HepG2 (cell line): ENCODE measurements around the gene PCIF1. TPM values are rescaled to one million over a fixed set of nuclear protein-coding genes. Genes with fewer than 3 reads are reported as not detected.

Experiments used
- BATF2 ChIP-seq: sonication (generic); formaldehyde crosslinking; IDR thresholded peaks from 2 replicates; pipeline ENCODE4 v1.8.0; 2022; ENCODE audit warnings: mild to moderate bottlenecking, missing genetic modification reagents, moderate library complexity
- E2F2 ChIP-seq: sonication (generic); formaldehyde crosslinking; IDR thresholded peaks from 2 replicates; pipeline ENCODE4 v1.4.0; 2020; ENCODE audit warnings: missing genetic modification reagents, borderline replicate concordance
- GATAD1 ChIP-seq: IDR thresholded peaks from 2 replicates; pipeline ENCODE4 v1.6.1; 2016; ENCODE audit warnings: missing genetic modification reagents, missing compliant biosample characterization
- HNRNPLL ChIP-seq: fragments of 200-400 bp; formaldehyde crosslinking; IDR thresholded peaks from 2 replicates; pipeline ENCODE4 v1.6.1; 2017; ENCODE audit warnings: mild to moderate bottlenecking, low read depth, low read length; ENCODE audit not compliant: poor library complexity, severe bottlenecking
- KDM5B ChIP-seq: sonication (generic); formaldehyde crosslinking; IDR thresholded peaks from 2 replicates; pipeline ENCODE4 v1.4.0; 2020; ENCODE audit warnings: missing genetic modification reagents, mild to moderate bottlenecking, borderline replicate concordance
- PCBP1 ChIP-seq: fragments of 200-400 bp; formaldehyde crosslinking; IDR thresholded peaks from 2 replicates; pipeline ENCODE4 v1.6.1; 2017; ENCODE audit warnings: mild to moderate bottlenecking, low read depth, low read length, borderline replicate concordance
- RERE ChIP-seq: IDR thresholded peaks from 2 replicates; pipeline ENCODE4 v1.6.1; 2016; ENCODE audit warnings: low read depth, missing genetic modification reagents, missing compliant biosample characterization
- SMAD3 ChIP-seq: sonication (generic); formaldehyde crosslinking; IDR thresholded peaks from 2 replicates; pipeline ENCODE4 v1.4.0; 2020; ENCODE audit warnings: missing genetic modification reagents
- THAP9 ChIP-seq: sonication (generic); formaldehyde crosslinking; IDR thresholded peaks from 2 replicates; pipeline ENCODE4; 2020; ENCODE audit warnings: missing genetic modification reagents, mild to moderate bottlenecking, borderline replicate concordance
- THRA ChIP-seq: sonication (generic); formaldehyde crosslinking; IDR thresholded peaks from 2 replicates; pipeline ENCODE4 v1.4.0; 2020; ENCODE audit warnings: missing genetic modification reagents, borderline replicate concordance
- ZBTB21 ChIP-seq: sonication (generic); formaldehyde crosslinking; IDR thresholded peaks from 2 replicates; pipeline ENCODE4 v1.4.0; 2020; ENCODE audit warnings: missing genetic modification reagents
- ZFX ChIP-seq: sonication (generic); formaldehyde crosslinking; IDR thresholded peaks from 2 replicates; pipeline ENCODE4 v1.4.0; 2020; ENCODE audit warnings: mild to moderate bottlenecking, low read depth, missing genetic modification reagents, moderate library complexity
- ZNF225 ChIP-seq: sonication (generic); formaldehyde crosslinking; IDR thresholded peaks from 2 replicates; pipeline ENCODE4 v1.4.0; 2020; ENCODE audit warnings: mild to moderate bottlenecking, missing genetic modification reagents
- ZNF317 ChIP-seq: sonication (generic); formaldehyde crosslinking; IDR thresholded peaks from 2 replicates; pipeline ENCODE4 v1.5.0; 2020; ENCODE audit warnings: mild to moderate bottlenecking, missing genetic modification reagents
- ZNF350 ChIP-seq: sonication (generic); formaldehyde crosslinking; IDR thresholded peaks from 2 replicates; pipeline ENCODE4 v1.4.0; 2020; ENCODE audit warnings: mild to moderate bottlenecking, low read depth, missing genetic modification reagents, borderline replicate concordance
- polyA plus RNA-seq, 8 experiments: library from polyadenylated mRNA; depleted of rRNA in 3 of 8; stranded (reverse) in 7 of 8; unstranded in 1 of 8; fragments of >200 nt; fragmentation: Illumina TruSeq in 4 of 8; extraction: Trizol in 4 of 8; gene quantifications; 2 replicates each; pipeline versions ENCODE4 v1.2.1 to v1.2.3, GENCODE V29; 2011 to 2016; ENCODE audit warnings: low read depth in 4 of 8, missing spikeins in 1 of 8, mixed read lengths in 1 of 8; ENCODE audit not compliant: insufficient read depth in 1 of 8
- total RNA-seq, 5 experiments: library from RNA; depleted of rRNA; stranded (reverse); fragments of >200 nt; fragmentation: Illumina TruSeq; extraction: Trizol; gene quantifications; 2 replicates each; pipeline ENCODE4 v1.2.3, GENCODE V29; 2016; ENCODE audit warnings: low read depth in 1 of 5

PCIF1 gene
- total and polyA plus RNA-seq, 2 of the 13 experiments (the other 11 are each of a cell fraction or from before 2014, with no cell fraction given), result 20.9 to 24.4 TPM

GRCh38 chr20:45904583-45905504 is 29.6 kb upstream of the PCIF1 start (continued):
- TF ChIP-seq ZNF225 (peak; percentile 24; the same call in 1 of the 2 replicates), THAP9 (CRISPR knock-in tag) (peak; percentile 41; the same call in 1 of the 2 replicates), GATAD1 (CRISPR knock-in tag) (no peak), ZNF317 (CRISPR knock-in tag) (no peak), HNRNPLL (peak; percentile 20), E2F2 (no peak), PCBP1 (0 out of 2 replicates have a peak, but pooled peaks have one; percentile 23), ZFX (peak; percentile 37; the same call in 1 of the 2 replicates), RERE (CRISPR knock-in tag) (no peak), KDM5B (CRISPR knock-in tag) (0 out of 2 replicates have a peak, but pooled peaks have one; percentile 48), BATF2 (0 out of 2 replicates have a peak, but pooled peaks have one; percentile 37), THRA (CRISPR knock-in tag) (no peak), SMAD3 (CRISPR knock-in tag) (no peak), ZNF350 (CRISPR knock-in tag) (peak; percentile 53; the same call in 1 of the 2 replicates), ZBTB21 (CRISPR knock-in tag) (no peak)
